GM18907 (cell line): Measurements from ENCODE around the gene LBH.

Source experiments
- ATAC-seq: cut with Tn5 transposase; IDR thresholded peaks from one replicate; pipeline ENCODE4 v1.9.1; 2021; ENCODE audit warnings: mild to moderate bottlenecking, moderate library complexity; ENCODE audit not compliant: unreplicated experiment

LBH gene

DNA sequence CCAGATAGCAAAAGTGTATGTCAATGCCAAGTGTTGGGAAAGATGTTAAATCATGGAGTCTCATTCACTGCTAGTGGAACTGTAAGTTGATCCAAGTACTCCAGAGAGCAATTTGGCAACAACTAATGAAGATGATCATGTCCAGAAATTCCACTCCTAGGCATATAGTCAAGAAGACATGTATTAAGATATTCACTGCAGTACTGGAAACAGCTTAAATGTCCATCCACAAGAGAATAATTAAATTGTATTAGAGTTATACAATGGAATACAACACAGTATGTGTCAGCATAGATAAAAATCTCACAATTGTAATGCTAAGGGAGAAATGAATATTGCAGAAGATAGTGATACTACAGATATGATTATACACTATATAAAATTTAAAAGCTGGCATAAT, 15.2 kb upstream of the LBH start:
- ATAC-seq: no peak

DNA sequence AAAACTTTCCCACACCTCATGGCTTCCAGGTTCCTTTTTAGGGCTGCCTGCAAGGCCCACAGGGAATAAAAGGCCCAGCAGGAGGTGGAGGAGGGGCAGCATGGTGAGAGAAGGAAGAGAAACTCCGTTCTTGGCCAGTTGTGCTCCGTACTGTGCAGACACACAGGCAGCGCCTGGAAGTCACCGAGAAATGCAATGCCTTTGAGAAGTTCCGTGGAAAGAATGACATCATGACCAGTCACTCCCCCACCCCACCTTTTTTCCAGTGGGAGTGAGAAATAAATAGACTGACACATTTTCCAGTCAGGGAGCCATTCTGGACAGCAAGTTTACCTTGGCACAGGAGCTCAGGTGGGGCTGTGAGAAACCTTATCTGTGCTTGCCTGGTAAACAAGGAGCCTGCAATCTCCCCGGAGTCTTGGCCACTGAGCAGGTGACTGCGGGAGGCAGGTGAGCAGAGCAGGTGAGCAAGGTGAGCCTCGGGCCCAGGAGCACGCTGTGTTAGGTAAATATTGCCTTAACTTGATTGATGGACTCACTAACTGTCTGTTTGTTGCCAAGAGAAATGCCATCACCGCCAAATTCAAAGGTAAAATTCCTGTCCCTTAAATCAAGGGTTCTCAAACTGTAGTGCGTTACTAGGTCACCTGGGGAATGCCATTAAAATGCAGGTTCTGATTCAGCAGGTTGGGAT, 13.5 kb upstream of the LBH start:
- ATAC-seq: no peak

- no peak for ATAC-seq
Observed at GRCh38 chr2:30218338-30218713, 13.0 kb upstream of the LBH start.

- no peak for ATAC-seq
Observed at GRCh38 chr2:30218814-30219213, 12.5 kb upstream of the LBH start.

DNA sequence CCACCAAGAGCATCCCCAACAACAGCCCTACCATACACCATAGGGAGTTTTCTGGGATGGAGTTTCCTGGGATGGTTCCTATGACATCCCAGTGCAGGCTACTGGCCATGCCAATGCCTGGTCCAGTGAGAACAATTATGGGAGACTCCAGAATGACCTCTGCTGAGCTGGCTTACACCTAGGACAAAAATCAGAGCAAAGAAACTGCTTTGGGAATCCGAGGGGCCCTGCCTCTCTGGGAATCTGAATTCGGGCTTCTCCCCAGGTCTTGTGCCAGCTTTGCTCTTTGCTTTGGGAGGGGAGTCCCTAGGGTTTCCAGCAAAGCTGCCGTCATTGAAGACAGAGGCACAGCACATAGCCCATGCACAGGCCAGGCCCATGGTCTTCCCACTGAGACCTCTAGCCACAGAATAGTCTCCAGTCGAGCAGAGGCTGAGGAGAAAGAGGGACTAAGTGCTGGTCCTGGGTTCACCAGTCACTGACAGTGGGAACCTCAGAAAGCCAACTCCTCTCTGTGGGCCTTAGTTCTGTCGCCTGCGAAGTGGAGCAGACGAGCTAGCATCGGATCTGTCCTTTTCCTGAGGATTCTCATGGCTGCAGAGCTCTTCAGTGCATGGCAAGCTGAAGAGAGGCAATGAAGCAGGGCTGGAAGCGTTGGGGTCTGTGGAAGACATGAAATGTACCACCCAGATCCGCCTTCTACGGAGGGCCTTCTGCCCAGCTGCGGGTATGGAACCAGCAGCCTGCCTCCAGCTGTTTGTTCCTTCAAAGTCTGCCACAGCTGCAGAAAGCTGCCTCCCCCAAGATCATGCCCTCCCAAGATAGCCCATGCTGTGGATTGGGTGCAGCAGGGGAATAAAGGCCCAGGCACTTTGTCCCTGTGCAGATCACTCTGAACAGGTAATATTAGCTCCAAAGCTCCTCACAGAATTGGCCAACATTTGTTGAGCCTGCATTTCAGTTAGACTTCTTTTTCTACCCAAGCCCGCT, 11.2 kb upstream of the LBH start:
- no peak for ATAC-seq

- ATAC-seq: no peak
Observed at GRCh38 chr2:30221531-30221930, 9.8 kb upstream of the LBH start.

DNA sequence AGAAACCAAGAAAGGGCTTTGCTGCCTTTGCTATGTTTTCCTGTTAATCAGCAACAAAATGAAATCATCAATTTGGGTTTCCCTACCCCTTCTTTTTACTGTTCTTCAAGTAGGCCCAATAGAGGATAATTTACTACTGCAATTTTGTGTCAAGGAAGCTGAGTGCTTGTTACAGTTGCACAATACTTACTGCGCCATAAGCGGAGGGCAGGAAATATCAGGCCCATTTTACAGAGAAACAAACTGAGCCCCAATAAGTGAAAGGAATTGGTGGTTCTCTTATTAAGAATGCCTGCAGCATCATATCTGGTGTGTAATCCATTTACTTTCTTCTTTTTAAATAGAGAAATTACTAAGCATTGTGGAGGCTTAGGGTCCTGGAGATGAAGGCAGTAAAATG, 9.3 kb upstream of the LBH start:
- no peak for ATAC-seq

DNA sequence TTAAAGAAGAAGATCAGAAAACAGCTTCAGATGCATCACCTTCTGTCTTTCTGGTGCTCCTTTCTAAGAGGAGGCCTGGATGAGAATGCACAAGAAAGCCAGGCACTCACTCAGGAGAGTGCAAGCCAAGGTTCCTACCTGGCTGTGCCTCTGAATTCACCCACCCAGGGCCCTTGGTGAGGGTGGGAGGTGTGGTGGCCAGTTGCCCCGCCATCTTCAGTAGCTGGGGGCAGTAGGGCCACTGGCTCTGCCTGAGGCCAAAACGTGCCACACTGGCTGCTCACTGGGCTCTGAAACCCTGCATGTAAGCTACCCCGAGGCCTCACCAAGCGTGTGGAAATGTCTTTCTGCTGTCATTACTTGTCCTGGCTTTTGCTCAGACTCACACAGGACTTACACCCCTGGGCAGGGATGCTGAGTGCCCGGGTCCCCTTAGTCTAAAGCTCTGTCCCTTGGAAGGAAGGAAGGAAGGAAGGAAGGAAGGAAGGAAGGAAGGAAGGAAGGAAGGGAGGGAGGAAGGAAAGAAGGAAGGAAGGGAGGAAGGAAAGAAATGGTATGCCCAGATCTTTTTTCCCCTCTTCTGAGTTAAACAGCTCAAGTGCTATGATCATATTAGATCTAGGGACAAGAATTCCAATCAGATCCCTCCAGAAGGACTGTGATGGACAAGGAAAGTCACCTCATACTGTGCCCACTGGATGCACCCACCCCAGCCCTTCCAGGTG, 8.5 kb upstream of the LBH start:
- ATAC-seq: no peak

GRCh38 chr2:30223413-30223874, 7.9 kb upstream of the LBH start:
- ATAC-seq: peak; percentile 58

DNA sequence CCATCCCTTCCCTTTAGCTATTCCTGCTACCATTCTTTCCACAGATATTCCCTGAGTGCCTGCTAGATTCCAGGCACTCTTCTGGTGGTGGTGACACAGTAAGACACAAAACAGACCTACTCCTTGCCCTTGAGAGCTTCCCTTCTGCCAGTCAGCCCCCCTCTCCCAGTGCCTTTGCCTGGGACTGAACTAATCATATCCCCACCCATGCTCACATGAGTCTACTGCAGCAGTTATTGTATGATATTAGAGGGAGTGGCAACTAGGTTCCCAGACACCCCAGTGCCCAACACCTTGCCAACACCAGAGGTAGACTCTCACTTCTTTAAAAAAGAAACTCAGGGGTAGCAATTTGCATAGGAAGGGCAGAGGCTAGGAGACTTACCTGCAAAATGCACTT, 7.2 kb upstream of the LBH start:
- no peak for ATAC-seq

- peak; percentile 55 for ATAC-seq
Observed at GRCh38 chr2:30225131-30225762, 6.1 kb upstream of the LBH start.

DNA sequence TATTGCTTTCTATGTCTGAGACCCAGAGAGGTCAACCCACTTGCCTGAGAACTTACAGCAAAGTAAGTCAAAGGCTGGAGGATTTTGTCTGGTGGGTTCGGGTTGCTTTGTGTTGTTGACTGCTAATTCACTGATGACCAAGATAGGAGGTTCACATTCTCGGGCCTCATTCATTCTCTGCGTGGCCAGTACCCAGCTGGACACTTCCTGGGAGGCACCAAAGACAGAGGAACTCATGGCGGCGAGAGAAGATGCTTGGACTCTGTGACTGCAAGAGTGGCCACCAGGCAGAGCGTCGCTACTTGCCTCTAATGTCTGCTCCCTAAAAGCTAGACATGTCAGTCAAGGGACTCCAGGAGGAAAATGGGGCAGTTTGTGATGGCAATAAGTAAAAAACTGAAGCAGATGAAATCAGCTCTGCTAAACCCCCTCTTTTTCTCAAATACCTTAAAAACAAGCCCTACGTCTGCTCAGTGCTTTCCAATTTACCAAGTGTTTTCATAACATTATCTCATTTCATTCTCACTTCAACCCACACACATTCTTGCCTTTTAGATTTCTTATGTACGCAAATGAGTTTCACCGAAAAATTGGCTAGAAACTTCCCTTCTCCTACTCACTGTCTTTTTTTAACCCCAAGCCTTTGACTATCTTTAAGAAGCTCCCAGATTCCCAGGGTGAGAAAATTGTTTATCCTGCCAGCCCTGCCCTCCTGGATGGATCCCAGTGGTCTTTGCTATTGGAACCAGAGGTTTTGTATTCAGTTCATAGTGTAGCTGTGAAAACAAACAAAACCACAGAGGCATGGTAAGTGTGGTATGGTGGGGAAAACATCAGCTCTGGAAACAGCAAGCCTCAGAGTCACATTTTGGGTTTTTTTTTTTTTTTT, 4.9 kb upstream of the LBH start:
- no peak for ATAC-seq

- no peak for ATAC-seq
Observed at GRCh38 chr2:30229596-30229995, 1.7 kb upstream of the LBH start.

DNA sequence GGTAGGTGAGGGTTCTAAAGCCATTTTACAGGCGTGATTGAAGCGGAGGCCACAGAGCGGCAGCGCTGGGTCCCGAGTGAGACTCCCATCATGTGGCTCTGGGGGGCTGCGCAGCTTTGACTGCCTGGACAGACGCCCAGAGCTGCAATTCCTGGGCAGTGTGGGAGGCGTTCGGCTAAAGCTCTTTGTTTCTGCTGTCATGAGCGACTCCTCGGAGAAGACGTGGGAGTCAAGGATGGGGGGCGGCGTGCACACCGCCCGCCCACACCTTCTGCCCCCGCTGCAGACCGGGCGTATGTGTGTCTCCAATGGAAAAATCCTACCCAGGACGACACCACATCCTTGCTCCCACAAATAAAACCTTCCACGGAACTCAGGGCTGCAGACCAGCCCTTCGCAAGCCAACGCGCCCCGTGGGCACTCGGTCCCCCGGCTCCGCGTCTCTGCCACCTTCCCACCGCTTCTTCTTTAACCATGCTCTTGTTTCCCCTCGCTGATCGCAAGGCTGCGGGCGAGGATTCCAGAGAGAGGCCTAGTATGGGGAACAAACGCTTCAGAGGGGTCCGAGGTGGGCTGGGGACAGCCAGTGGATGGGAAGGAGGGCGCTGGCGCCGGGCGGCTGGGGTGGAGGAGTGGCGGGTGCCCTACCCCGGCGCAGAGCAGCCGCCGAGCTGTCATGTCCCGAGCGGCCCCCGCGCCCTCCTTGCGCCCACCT, 680 bp upstream of the LBH start:
- peak; percentile 26 for ATAC-seq

DNA sequence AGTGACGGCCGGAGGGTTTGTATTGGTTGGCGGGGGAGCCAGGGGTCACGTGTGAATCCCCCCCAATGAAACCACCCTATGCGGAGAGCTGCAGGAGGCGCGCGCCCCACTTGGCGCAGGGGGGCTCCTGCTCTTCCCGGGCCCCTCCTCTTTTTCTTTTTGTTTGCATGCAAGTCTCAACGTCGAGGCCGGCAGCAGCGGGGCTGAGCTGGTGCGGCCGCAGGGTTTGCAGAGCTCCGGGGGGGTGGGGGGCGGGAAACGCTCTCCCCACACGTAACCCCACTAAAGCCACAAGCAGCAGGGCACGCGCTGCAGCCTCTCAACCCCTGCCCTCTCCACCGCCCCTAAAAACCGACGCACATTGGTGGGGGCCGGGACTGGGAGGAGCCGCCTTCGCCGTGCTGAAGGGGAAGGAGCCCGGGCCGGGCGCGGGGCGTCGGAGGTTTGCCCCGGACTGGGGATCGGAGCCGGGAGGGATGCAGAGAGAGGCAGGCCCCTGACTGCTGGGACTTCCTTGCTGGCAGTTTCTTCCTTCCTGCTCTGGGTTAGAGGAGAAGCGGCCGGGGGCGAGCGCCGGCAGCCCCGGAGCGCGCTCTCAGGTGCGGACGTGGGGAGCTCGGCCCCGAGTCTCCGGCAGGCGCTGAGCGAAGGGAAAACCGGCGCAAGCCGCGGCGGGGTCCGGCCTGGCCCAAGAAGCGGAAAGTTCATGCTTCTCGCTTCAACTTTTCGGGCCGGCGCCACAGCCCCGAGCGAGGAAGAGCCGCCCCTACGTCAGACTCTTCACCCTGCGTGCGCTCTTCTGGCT, 864 bp downstream of the LBH start:
- peak; percentile 32 for ATAC-seq

GRCh38 chr2:30232801-30233130, 1.4 kb downstream of the LBH start:
- peak; percentile 2 for ATAC-seq

DNA sequence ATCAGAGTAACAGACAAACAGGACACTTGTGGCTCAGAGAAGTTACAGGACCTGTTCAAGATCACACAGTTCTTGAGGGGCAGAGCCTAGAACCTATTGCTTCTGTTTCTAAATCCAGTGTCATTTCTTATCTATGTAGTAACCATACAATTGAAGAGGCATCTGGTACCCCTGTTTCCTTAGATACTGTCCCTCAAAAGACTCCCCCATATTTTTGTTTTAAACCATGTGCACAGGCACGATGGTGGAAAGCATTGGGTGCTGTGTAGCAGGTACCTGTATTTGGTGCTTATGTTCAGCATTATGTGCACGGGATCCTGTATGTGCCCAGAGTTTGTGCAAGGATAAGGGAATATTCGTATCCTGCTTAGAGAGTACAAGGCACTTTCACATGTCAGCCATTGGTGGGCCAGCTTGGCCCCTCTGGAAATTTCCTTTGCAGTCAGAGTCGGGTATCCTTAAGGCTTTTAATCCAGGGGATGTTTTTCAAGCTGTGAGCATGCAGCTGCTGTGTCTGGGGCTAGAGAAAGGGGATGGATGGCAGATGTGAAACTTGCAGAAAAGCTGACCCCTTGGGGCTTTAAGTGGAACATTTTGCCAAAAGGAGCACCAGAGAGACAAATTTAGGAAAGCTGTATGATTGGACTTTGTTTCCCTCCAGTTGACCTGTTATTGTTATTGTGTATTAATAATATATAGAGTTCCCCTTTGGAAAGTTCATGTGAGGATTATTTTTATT, 2.1 kb downstream of the LBH start:
- ATAC-seq: no peak
